ENCODE data around the gene FAM237B.

- TF ChIP-seq, protein P1, sequence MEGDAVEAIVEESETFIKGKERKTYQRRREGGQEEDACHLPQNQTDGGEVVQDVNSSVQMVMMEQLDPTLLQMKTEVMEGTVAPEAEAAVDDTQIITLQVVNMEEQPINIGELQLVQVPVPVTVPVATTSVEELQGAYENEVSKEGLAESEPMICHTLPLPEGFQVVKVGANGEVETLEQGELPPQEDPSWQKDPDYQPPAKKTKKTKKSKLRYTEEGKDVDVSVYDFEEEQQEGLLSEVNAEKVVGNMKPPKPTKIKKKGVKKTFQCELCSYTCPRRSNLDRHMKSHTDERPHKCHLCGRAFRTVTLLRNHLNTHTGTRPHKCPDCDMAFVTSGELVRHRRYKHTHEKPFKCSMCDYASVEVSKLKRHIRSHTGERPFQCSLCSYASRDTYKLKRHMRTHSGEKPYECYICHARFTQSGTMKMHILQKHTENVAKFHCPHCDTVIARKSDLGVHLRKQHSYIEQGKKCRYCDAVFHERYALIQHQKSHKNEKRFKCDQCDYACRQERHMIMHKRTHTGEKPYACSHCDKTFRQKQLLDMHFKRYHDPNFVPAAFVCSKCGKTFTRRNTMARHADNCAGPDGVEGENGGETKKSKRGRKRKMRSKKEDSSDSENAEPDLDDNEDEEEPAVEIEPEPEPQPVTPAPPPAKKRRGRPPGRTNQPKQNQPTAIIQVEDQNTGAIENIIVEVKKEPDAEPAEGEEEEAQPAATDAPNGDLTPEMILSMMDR (conservative IDR thresholded peaks at IDR 0.05; ENCODE audit: low read length) = no peak
- TF ChIP-seq EZH2phosphoT487 (IDR thresholded peaks at IDR 0.05; ENCODE audit: borderline replicate concordance) = no peak
Measured at GRCh38 chr7:90320418-90320800, 695 bp downstream of the FAM237B start.

Measured in Loucy (cell line).